ENCODE measurements around the gene GPX4.

GRCh38 chr19:1122021-1122971, 18.5 kb downstream of the GPX4 start:
- TF ChIP-seq CTCF (IDR thresholded peaks at IDR 0.05) (no peak), EZH2 (IDR thresholded peaks at IDR 0.05; ENCODE audit: borderline replicate concordance, insufficient read depth, low read depth, low read length, poor library complexity, severe bottlenecking) (no peak)
